Activated naive CD4-positive, alpha-beta T cell treated with Interleukin-2 at 50 U/mL for 16 hours (primary cell): ENCODE measurements around the gene METTL14.

ENCODE experiments used
- DNase-seq: peaks from one replicate; pipeline ENCODE4 v3.0.0-alpha.2; 2020

The METTL14 gene

GRCh38 chr4:118734491-118735205 lies 49.5 kb downstream of the METTL14 start:
- DNase-seq = no peak

- no peak for DNase-seq
Observed at GRCh38 chr4:118736900-118737299, 51.7 kb downstream of the METTL14 start.

- no peak for DNase-seq
Observed at GRCh38 chr4:118738090-118738489, 52.9 kb downstream of the METTL14 start.

GRCh38 chr4:118739022-118739713 lies 54.0 kb downstream of the METTL14 start:
- DNase-seq = no peak

GRCh38 chr4:118740869-118741268 lies 55.7 kb downstream of the METTL14 start:
- DNase-seq = no peak

GRCh38 chr4:118741301-118741855 lies 56.2 kb downstream of the METTL14 start:
- DNase-seq = no peak

- no peak for DNase-seq
Observed at GRCh38 chr4:118742050-118742449, 56.9 kb downstream of the METTL14 start.

GRCh38 chr4:118743867-118744266 lies 58.7 kb downstream of the METTL14 start:
- no peak for DNase-seq

- DNase-seq = no peak
Observed at GRCh38 chr4:118745357-118745756, 60.2 kb downstream of the METTL14 start.

GRCh38 chr4:118746251-118746919 lies 61.2 kb downstream of the METTL14 start:
- no peak for DNase-seq

GRCh38 chr4:118749347-118749988 lies 64.3 kb downstream of the METTL14 start:
- DNase-seq = no peak

GRCh38 chr4:118751629-118752323 lies 66.6 kb downstream of the METTL14 start:
- no peak for DNase-seq

GRCh38 chr4:118752551-118752950 lies 67.4 kb downstream of the METTL14 start:
- DNase-seq = no peak

GRCh38 chr4:118753096-118753495 lies 67.9 kb downstream of the METTL14 start:
- DNase-seq = no peak

GRCh38 chr4:118753685-118754084 lies 68.5 kb downstream of the METTL14 start:
- no peak for DNase-seq

GRCh38 chr4:118754890-118755289 lies 69.7 kb downstream of the METTL14 start:
- DNase-seq = no peak

- DNase-seq = no peak
Observed at GRCh38 chr4:118755438-118756226, 70.4 kb downstream of the METTL14 start.

GRCh38 chr4:118756429-118756828 lies 71.2 kb downstream of the METTL14 start:
- no peak for DNase-seq

- DNase-seq = no peak
Observed at GRCh38 chr4:118756958-118757357, 71.8 kb downstream of the METTL14 start.

GRCh38 chr4:118757761-118758251 lies 72.6 kb downstream of the METTL14 start:
- DNase-seq = no peak

GRCh38 chr4:118758293-118758692 lies 73.1 kb downstream of the METTL14 start:
- no peak for DNase-seq
